ENCODE measurements around the gene EEPD1.
"Not testable (repeated sequence)": the region's sequence is repeated elsewhere in the genome, so short reads cannot be mapped to it uniquely, and the experiment has no call there.

The EEPD1 gene

DNA sequence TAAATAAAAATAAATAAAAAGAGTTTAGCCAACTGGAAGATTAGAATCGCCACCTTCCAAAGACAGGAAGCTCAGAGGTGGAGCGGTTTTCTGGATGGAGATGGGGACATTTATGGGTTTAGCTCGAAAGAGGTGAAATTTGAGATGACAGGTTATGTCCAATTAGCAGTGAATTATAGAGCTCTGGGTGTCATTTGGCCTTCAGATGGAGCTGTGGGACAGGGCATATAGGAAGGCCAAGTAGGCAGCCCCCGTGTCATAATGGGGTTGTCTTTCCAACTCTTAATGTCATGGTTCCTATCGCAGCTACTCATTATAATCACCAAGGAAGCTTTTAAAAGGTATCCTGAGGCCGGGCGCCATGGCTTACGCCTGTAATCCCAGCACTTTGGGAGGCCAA, 21.0 kb upstream of the EEPD1 start:
- Histone ChIP-seq H3K36me3 (ENCODE audit: control insufficient read depth, insufficient read depth, low read length) (no peaks in the 10 kb centered on the region), H3K9me3 (ENCODE audit: control insufficient read depth, low read length) (no peaks in the 10 kb centered on the region), H3K27me3 (ENCODE audit: control insufficient read depth, insufficient read depth, low read length) (no peaks in the 10 kb centered on the region), H3K4me1 (ENCODE audit: control insufficient read depth, insufficient read depth, low read length) (peaks cover 35% of the 10 kb centered on the region), H3K4me3 (ENCODE audit: low read length) (no peak overlapping the region), H3K9ac (ENCODE audit: low read length) (no peak overlapping the region)

DNA sequence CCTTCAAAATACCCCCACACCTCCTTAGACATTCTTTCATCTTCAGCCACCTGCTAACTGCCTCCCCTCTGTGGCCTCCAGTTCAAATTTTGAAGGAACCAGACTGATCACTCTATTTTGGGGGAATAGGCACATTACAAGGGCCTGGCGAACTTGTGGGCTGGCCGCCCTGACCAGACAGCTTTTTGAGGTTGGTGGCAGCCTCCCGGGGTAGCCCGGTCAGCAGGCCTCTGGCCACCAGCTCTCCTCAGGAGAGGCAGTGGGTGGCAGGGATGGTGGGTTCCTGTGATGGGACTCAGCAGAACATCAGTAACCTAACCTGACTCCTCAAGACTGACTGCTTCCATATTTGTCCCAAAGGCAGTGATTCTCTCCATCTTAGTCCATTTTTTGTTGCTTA, 17.4 kb upstream of the EEPD1 start:
- Histone ChIP-seq H3K4me3 (ENCODE audit: low read length) (no peak overlapping the region), H3K9ac (ENCODE audit: low read length) (no peak overlapping the region), H3K36me3 (ENCODE audit: control insufficient read depth, insufficient read depth, low read length) (no peaks in the 10 kb centered on the region), H3K9me3 (ENCODE audit: control insufficient read depth, low read length) (no peaks in the 10 kb centered on the region), H3K27me3 (ENCODE audit: control insufficient read depth, insufficient read depth, low read length) (no peaks in the 10 kb centered on the region), H3K4me1 (ENCODE audit: control insufficient read depth, insufficient read depth, low read length) (peaks cover 18% of the 10 kb centered on the region)

DNA sequence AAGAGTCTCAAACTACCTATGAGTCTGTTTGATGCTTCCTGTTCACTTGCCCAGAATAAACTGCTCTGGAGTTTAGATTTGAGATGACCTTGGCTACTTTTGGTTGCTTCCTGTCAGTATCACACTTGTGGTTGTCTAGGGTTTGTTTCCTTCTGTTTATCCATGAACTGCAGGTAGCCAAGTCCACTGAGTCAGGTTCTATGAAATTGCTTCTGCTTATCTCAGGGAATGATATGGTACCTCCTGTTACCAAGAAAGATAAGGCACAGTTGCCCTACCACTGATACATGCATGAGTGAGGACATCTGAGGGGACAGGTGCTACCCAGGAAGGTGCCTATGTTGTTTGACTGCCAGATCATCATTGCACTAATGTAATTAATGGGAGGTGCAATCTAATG, 15.8 kb upstream of the EEPD1 start:
- no peak overlapping the region for H3K9ac ChIP-seq (ENCODE audit: low read length)
- H3K27me3 ChIP-seq (ENCODE audit: control insufficient read depth, insufficient read depth, low read length) = no peaks in the 10 kb centered on the region
- peaks cover 18% of the 10 kb centered on the region for H3K4me1 ChIP-seq (ENCODE audit: control insufficient read depth, insufficient read depth, low read length)
- no peaks in the 10 kb centered on the region for H3K36me3 ChIP-seq (ENCODE audit: control insufficient read depth, insufficient read depth, low read length)
- H3K4me3 ChIP-seq (ENCODE audit: low read length) = no peak overlapping the region
- no peaks in the 10 kb centered on the region for H3K9me3 ChIP-seq (ENCODE audit: control insufficient read depth, low read length)

DNA sequence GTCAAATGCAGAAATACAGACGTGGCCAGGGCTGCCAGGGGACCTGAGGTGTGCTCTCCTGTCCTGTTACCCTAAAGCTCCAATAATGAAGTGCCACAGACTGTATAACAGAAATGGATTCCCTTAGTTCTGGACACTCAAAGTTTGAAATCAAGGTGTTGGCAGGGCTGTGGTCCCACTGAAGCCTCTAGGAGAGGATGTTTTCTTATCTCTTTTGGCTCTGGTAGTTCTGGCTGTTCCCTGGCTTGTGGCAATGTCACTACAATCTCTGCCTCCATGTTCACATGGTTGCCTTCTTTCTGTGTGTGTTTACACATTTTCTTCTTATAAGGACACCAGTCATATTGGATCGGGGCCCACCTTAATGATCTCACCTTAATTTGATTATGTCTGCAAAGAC, 15.3 kb upstream of the EEPD1 start:
- Histone ChIP-seq H3K9me3 (ENCODE audit: control insufficient read depth, low read length) (no peaks in the 10 kb centered on the region), H3K27me3 (ENCODE audit: control insufficient read depth, insufficient read depth, low read length) (no peaks in the 10 kb centered on the region)

DNA sequence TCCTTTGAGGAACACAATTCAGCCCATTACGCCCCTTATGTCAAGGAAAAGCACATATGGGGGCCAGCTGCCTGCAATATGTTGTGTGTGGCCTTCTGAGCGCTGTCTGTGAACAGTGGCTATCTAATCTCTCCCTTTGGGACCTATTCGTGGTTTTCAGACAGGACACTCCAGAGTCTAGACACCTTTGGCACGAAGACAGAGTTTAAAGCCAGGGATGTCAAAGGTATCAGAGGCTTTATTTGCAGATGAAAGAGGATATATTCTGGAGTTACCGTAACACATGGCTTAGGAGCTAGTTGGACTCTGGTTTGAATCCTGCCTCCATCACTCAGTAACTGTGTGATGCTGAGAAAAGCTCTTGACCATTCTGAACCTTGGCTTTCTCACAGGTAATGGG, 14.8 kb upstream of the EEPD1 start:
- H3K27me3 ChIP-seq (ENCODE audit: control insufficient read depth, insufficient read depth, low read length) = no peaks in the 10 kb centered on the region
- H3K4me1 ChIP-seq (ENCODE audit: control insufficient read depth, insufficient read depth, low read length) = peaks cover 18% of the 10 kb centered on the region
- H3K9ac ChIP-seq (ENCODE audit: low read length) = no peak overlapping the region
- no peaks in the 10 kb centered on the region for H3K9me3 ChIP-seq (ENCODE audit: control insufficient read depth, low read length)
- no peaks in the 10 kb centered on the region for H3K36me3 ChIP-seq (ENCODE audit: control insufficient read depth, insufficient read depth, low read length)
- H3K4me3 ChIP-seq (ENCODE audit: low read length) = no peak overlapping the region

More for the DNA sequence above, 15.3 kb upstream of the EEPD1 start:
- peaks cover 18% of the 10 kb centered on the region for H3K4me1 ChIP-seq (ENCODE audit: control insufficient read depth, insufficient read depth, low read length)
- H3K9ac ChIP-seq (ENCODE audit: low read length) = no peak overlapping the region
- H3K36me3 ChIP-seq (ENCODE audit: control insufficient read depth, insufficient read depth, low read length) = no peaks in the 10 kb centered on the region
- no peak overlapping the region for H3K4me3 ChIP-seq (ENCODE audit: low read length)

DNA sequence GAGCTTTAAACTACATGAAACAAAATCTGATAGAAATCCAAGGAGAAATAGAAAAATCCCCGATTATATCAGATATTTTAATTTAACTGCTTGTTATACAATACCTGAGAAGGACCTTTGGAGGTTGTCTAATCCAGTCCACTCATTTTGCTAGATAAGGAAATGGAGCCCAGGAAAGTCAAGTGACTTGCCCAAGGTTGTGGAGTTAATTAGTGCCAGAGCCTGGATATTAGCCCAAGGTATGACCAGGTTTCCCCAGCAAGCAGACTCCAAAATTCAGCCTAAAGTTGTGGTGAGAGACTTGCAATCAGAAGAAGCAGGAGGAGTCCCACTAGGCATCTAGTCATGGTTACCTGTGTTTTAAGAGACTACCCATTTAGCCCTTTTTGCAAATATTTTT, 11.7 kb upstream of the EEPD1 start:
- H3K4me1 ChIP-seq (ENCODE audit: control insufficient read depth, insufficient read depth, low read length) = peaks cover 18% of the 10 kb centered on the region
- no peak overlapping the region for H3K4me3 ChIP-seq (ENCODE audit: low read length)
- no peaks in the 10 kb centered on the region for H3K9me3 ChIP-seq (ENCODE audit: control insufficient read depth, low read length)
- H3K36me3 ChIP-seq (ENCODE audit: control insufficient read depth, insufficient read depth, low read length) = no peaks in the 10 kb centered on the region
- H3K27me3 ChIP-seq (ENCODE audit: control insufficient read depth, insufficient read depth, low read length) = no peaks in the 10 kb centered on the region
- no peak overlapping the region for H3K9ac ChIP-seq (ENCODE audit: low read length)

DNA sequence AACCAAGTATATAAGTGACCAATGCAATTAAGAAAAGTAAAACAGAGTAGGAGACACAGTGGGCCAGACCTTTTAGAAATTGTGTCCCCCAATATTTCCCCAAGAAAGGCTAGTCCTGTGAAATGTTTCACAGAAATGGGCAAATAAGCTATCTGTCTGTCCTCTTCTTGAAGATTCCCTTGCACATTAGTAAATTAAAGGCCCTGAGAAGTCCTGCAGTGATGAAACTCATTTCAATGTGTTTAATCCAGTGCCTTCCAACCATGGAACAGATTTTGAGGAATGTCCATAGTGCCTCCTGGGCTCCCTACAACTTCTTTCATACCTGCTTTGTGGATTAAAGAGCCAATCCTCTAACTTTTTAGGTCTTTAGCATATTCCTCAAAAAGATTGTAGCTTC, 11.2 kb upstream of the EEPD1 start:
- Histone ChIP-seq H3K36me3 (ENCODE audit: control insufficient read depth, insufficient read depth, low read length) (no peaks in the 10 kb centered on the region), H3K9me3 (ENCODE audit: control insufficient read depth, low read length) (no peaks in the 10 kb centered on the region), H3K9ac (ENCODE audit: low read length) (no peak overlapping the region), H3K4me1 (ENCODE audit: control insufficient read depth, insufficient read depth, low read length) (peaks cover 17% of the 10 kb centered on the region), H3K27me3 (ENCODE audit: control insufficient read depth, insufficient read depth, low read length) (no peaks in the 10 kb centered on the region), H3K4me3 (ENCODE audit: low read length) (no peak overlapping the region)

DNA sequence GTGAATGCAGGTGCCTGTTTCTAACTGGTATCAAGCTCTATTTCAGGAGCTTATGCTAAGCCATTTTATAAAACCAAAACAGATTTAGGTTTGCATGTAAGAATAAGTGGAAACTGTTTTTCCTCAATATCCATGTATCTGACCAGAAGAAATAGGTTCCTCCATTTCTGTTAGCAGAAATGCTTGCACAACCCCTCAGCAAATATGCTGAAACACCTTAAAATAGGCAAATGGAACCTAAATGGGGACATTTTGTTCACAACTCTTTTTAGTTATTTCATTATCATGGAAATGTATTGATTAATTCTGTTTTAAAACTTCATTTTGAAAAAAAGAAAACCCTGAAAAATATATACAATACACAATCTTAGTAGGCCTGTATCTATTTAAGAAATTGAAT, 8.9 kb upstream of the EEPD1 start:
- no peaks in the 10 kb centered on the region for H3K27me3 ChIP-seq (ENCODE audit: control insufficient read depth, insufficient read depth, low read length)
- H3K9ac ChIP-seq (ENCODE audit: low read length) = no peak overlapping the region
- H3K36me3 ChIP-seq (ENCODE audit: control insufficient read depth, insufficient read depth, low read length) = no peaks in the 10 kb centered on the region
- no peaks in the 10 kb centered on the region for H3K4me1 ChIP-seq (ENCODE audit: control insufficient read depth, insufficient read depth, low read length)
- no peaks in the 10 kb centered on the region for H3K9me3 ChIP-seq (ENCODE audit: control insufficient read depth, low read length)
- H3K4me3 ChIP-seq (ENCODE audit: low read length) = no peak overlapping the region

DNA sequence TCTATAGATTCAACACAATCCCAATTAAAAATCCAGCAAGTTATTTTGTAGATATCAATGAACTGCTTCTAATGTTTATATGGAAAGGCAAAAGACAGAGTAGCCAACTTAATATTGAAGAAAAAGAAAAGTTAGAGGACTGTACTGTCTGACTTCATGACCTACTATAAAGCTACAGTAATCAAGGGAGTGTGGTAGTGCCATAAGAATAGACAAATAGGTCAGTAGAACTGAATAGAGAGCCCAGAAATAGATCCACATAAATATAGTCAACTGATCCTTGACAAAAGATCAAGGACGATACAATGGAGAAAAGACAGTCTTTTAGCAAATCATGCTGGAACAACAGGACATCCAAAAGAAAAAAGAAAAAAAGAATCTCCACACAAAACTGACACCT, 7.4 kb upstream of the EEPD1 start:
- H3K4me1 ChIP-seq (ENCODE audit: control insufficient read depth, insufficient read depth, low read length) = no peaks in the 10 kb centered on the region
- no peak overlapping the region for H3K4me3 ChIP-seq (ENCODE audit: low read length)
- H3K27me3 ChIP-seq (ENCODE audit: control insufficient read depth, insufficient read depth, low read length) = no peaks in the 10 kb centered on the region
- no peak overlapping the region for H3K9ac ChIP-seq (ENCODE audit: low read length)
- H3K9me3 ChIP-seq (ENCODE audit: control insufficient read depth, low read length) = no peaks in the 10 kb centered on the region
- H3K36me3 ChIP-seq (ENCODE audit: control insufficient read depth, insufficient read depth, low read length) = no peaks in the 10 kb centered on the region

DNA sequence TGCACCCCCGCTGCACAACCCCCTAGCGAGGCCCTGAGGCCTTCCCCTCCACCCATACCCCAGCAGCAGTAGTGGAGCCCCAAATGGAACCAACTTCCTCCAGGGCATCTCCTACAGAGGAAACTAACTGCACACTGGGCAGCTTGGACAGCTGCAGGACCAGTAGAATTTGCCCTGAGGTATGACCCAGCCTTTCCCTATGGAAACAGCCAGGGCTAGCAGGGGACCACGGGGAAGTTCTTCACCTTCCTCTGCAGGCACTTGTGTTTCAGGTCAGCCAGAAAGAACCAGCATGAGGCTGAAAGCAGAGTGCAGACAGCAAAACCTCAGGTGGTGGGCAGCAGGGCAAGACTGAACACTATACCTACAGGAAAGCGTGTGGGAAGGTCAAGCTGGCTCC, 5.7 kb upstream of the EEPD1 start:
- no peaks in the 10 kb centered on the region for H3K27me3 ChIP-seq (ENCODE audit: control insufficient read depth, insufficient read depth, low read length)
- no peaks in the 10 kb centered on the region for H3K36me3 ChIP-seq (ENCODE audit: control insufficient read depth, insufficient read depth, low read length)
- H3K4me3 ChIP-seq (ENCODE audit: low read length) = no peak overlapping the region
- no peaks in the 10 kb centered on the region for H3K9me3 ChIP-seq (ENCODE audit: control insufficient read depth, low read length)
- no peak overlapping the region for H3K9ac ChIP-seq (ENCODE audit: low read length)
- H3K4me1 ChIP-seq (ENCODE audit: control insufficient read depth, insufficient read depth, low read length) = peaks cover 7% of the 10 kb centered on the region

DNA sequence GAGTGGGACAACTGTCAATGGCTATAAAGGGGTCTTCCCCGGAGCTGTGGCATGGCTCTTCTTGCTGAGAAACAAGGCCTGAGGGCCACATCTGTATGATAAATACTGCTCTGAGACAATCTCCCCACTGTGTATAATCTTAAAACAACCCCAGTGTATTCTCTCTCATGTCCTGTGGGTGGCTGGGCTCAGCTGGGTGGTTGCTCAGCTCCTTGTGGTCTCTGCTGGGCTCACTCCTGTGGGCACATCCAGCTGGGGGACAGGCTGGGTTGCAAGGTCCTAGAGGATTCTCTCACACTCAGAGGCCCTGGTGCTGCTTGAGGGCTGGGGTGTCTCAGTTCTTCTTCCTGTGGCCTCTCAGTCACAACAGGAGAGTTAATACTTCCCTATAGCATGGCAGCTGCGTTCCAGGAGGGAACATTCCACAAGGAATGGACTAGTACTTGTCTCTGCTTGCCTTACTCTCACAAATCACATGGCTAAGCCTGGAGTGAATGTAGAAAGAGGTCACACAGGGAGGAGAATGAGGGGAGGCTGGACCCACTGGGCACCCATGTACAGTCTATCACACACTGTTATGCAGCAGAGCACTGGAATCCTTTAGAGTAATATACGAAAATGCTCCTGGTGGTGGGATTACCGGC, 4.5 kb upstream of the EEPD1 start:
- H3K4me3 ChIP-seq (ENCODE audit: low read length) = no peak overlapping the region
- peaks cover 8% of the 10 kb centered on the region for H3K4me1 ChIP-seq (ENCODE audit: control insufficient read depth, insufficient read depth, low read length)
- no peak overlapping the region for H3K9ac ChIP-seq (ENCODE audit: low read length)
- no peaks in the 10 kb centered on the region for H3K36me3 ChIP-seq (ENCODE audit: control insufficient read depth, insufficient read depth, low read length)
- H3K9me3 ChIP-seq (ENCODE audit: control insufficient read depth, low read length) = no peaks in the 10 kb centered on the region
- no peaks in the 10 kb centered on the region for H3K27me3 ChIP-seq (ENCODE audit: control insufficient read depth, insufficient read depth, low read length)

DNA sequence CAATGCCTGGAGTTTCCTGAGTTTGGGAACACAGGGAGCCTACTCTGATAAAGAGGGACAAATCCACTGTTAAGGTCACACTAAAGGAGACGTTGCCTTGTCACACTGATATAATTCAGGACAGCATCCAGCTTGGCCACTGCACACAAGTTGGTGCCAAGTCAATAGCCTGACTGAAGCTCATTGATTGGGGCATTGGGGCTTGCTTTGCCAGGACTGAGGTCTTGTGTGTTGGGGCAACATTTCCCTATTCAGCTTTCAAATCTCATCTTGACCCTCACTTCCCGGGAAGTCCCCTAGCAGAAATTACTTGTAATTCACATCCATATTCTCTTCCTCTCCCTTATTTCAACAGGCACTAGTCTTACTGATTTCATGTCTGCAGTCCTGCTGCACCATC, 3.8 kb upstream of the EEPD1 start:
- H3K27me3 ChIP-seq (ENCODE audit: control insufficient read depth, insufficient read depth, low read length); H3K36me3 ChIP-seq (ENCODE audit: control insufficient read depth, insufficient read depth, low read length); H3K9me3 ChIP-seq (ENCODE audit: control insufficient read depth, low read length); H3K4me3 ChIP-seq (ENCODE audit: low read length); H3K9ac ChIP-seq (ENCODE audit: low read length): not testable (repeated sequence)
- peaks cover 13% of the 10 kb centered on the region for H3K4me1 ChIP-seq (ENCODE audit: control insufficient read depth, insufficient read depth, low read length)

Measured in mucosa of stomach (tissue), 1 donor.